ENCODE results near the gene ACTR8.
"Not testable (repeated sequence)": the region's sequence is repeated elsewhere in the genome, so short reads cannot be mapped to it uniquely, and the experiment has no call there.

Gene ACTR8

GRCh38 chr3:53881691-53882593 is at the start of gene ACTR8:
ACTR8 (minus strand) TSS chr3:53882152; CDS start chr3:53882101, 51 bp downstream.
- Histone ChIP-seq H2AFZ (ENCODE audit: low read length, unreplicated experiment) (peak within 1 kb of the TSS; percentile 88), H3K79me2 (ENCODE audit: control insufficient read depth, insufficient read depth, low read length, unreplicated experiment) (peaks cover 20% of the 10 kb centered on the region), H3K4me3 (ENCODE audit: low read depth, low read length) (peak within 1 kb of the TSS; percentile 97), H3K4me1 (ENCODE audit: control insufficient read depth, insufficient read depth, low read length, unreplicated experiment) (peaks cover 12% of the 10 kb centered on the region), H3K27me3 (ENCODE audit: insufficient read depth, low read length) (no peaks in the 10 kb centered on the region), H3K36me3 (ENCODE audit: insufficient read depth, low read length) (peaks cover 28% of the 10 kb centered on the region), H3K27ac (ENCODE audit: low read depth, low read length) (peak within 1 kb of the TSS; percentile 28)

GRCh38 chr3:53927208-53927872 is 45.4 kb upstream of the ACTR8 start:
- H3K4me1 ChIP-seq (ENCODE audit: control insufficient read depth, insufficient read depth, low read length, unreplicated experiment); H3K27me3 ChIP-seq (ENCODE audit: insufficient read depth, low read length); H2AFZ ChIP-seq (ENCODE audit: low read length, unreplicated experiment); H3K79me2 ChIP-seq (ENCODE audit: control insufficient read depth, insufficient read depth, low read length, unreplicated experiment); H3K4me3 ChIP-seq (ENCODE audit: low read depth, low read length); H3K27ac ChIP-seq (ENCODE audit: low read depth, low read length); H3K36me3 ChIP-seq (ENCODE audit: insufficient read depth, low read length): not testable (repeated sequence)

GRCh38 chr3:53921296-53921695 is 39.3 kb upstream of the ACTR8 start:
- H3K27me3 ChIP-seq (ENCODE audit: insufficient read depth, low read length), result peaks cover 36% of the 10 kb centered on the region
- H3K27ac ChIP-seq (ENCODE audit: low read depth, low read length), result no peak overlapping the region
- no peak overlapping the region for H3K4me3 ChIP-seq (ENCODE audit: low read depth, low read length)
- H3K79me2 ChIP-seq (ENCODE audit: control insufficient read depth, insufficient read depth, low read length, unreplicated experiment), result no peaks in the 10 kb centered on the region
- H3K36me3 ChIP-seq (ENCODE audit: insufficient read depth, low read length), result no peaks in the 10 kb centered on the region
- H3K4me1 ChIP-seq (ENCODE audit: control insufficient read depth, insufficient read depth, low read length, unreplicated experiment), result no peaks in the 10 kb centered on the region
- H2AFZ ChIP-seq (ENCODE audit: low read length, unreplicated experiment), result no peak overlapping the region

- Histone ChIP-seq H3K4me1 (ENCODE audit: control insufficient read depth, insufficient read depth, low read length, unreplicated experiment) (no peaks in the 10 kb centered on the region), H3K36me3 (ENCODE audit: insufficient read depth, low read length) (no peaks in the 10 kb centered on the region), H3K4me3 (ENCODE audit: low read depth, low read length) (no peak overlapping the region), H3K79me2 (ENCODE audit: control insufficient read depth, insufficient read depth, low read length, unreplicated experiment) (no peaks in the 10 kb centered on the region), H2AFZ (ENCODE audit: low read length, unreplicated experiment) (no peak overlapping the region), H3K27me3 (ENCODE audit: insufficient read depth, low read length) (peaks cover 52% of the 10 kb centered on the region), H3K27ac (ENCODE audit: low read depth, low read length) (no peak overlapping the region)
Measured at GRCh38 chr3:53919741-53920140, 37.8 kb upstream of the ACTR8 start.

GRCh38 chr3:53913401-53913800 is 31.4 kb upstream of the ACTR8 start:
- H2AFZ ChIP-seq (ENCODE audit: low read length, unreplicated experiment), result no peak overlapping the region
- no peaks in the 10 kb centered on the region for H3K36me3 ChIP-seq (ENCODE audit: insufficient read depth, low read length)
- H3K4me3 ChIP-seq (ENCODE audit: low read depth, low read length), result no peak overlapping the region
- peaks cover 70% of the 10 kb centered on the region for H3K27me3 ChIP-seq (ENCODE audit: insufficient read depth, low read length)
- H3K4me1 ChIP-seq (ENCODE audit: control insufficient read depth, insufficient read depth, low read length, unreplicated experiment), result no peaks in the 10 kb centered on the region
- H3K27ac ChIP-seq (ENCODE audit: low read depth, low read length), result no peak overlapping the region
- no peaks in the 10 kb centered on the region for H3K79me2 ChIP-seq (ENCODE audit: control insufficient read depth, insufficient read depth, low read length, unreplicated experiment)

GRCh38 chr3:53902711-53903110 is 20.8 kb upstream of the ACTR8 start:
- H3K36me3 ChIP-seq (ENCODE audit: insufficient read depth, low read length), result no peaks in the 10 kb centered on the region
- H2AFZ ChIP-seq (ENCODE audit: low read length, unreplicated experiment), result no peak overlapping the region
- no peaks in the 10 kb centered on the region for H3K4me1 ChIP-seq (ENCODE audit: control insufficient read depth, insufficient read depth, low read length, unreplicated experiment)
- H3K27me3 ChIP-seq (ENCODE audit: insufficient read depth, low read length), result peaks cover 35% of the 10 kb centered on the region
- H3K79me2 ChIP-seq (ENCODE audit: control insufficient read depth, insufficient read depth, low read length, unreplicated experiment), result no peaks in the 10 kb centered on the region
- H3K4me3 ChIP-seq (ENCODE audit: low read depth, low read length), result no peak overlapping the region
- no peak overlapping the region for H3K27ac ChIP-seq (ENCODE audit: low read depth, low read length)

- no peaks in the 10 kb centered on the region for H3K36me3 ChIP-seq (ENCODE audit: insufficient read depth, low read length)
- no peaks in the 10 kb centered on the region for H3K4me1 ChIP-seq (ENCODE audit: control insufficient read depth, insufficient read depth, low read length, unreplicated experiment)
- H3K27ac ChIP-seq (ENCODE audit: low read depth, low read length), result no peak overlapping the region
- H3K4me3 ChIP-seq (ENCODE audit: low read depth, low read length), result no peak overlapping the region
- H3K27me3 ChIP-seq (ENCODE audit: insufficient read depth, low read length), result peaks cover 40% of the 10 kb centered on the region
- H3K79me2 ChIP-seq (ENCODE audit: control insufficient read depth, insufficient read depth, low read length, unreplicated experiment), result no peaks in the 10 kb centered on the region
- H2AFZ ChIP-seq (ENCODE audit: low read length, unreplicated experiment), result no peak overlapping the region
Measured at GRCh38 chr3:53902067-53902466, 20.1 kb upstream of the ACTR8 start.

- Histone ChIP-seq H3K79me2 (ENCODE audit: control insufficient read depth, insufficient read depth, low read length, unreplicated experiment) (no peaks in the 10 kb centered on the region), H3K4me3 (ENCODE audit: low read depth, low read length) (no peak overlapping the region), H2AFZ (ENCODE audit: low read length, unreplicated experiment) (no peak overlapping the region), H3K36me3 (ENCODE audit: insufficient read depth, low read length) (no peaks in the 10 kb centered on the region), H3K4me1 (ENCODE audit: control insufficient read depth, insufficient read depth, low read length, unreplicated experiment) (no peaks in the 10 kb centered on the region), H3K27ac (ENCODE audit: low read depth, low read length) (no peak overlapping the region), H3K27me3 (ENCODE audit: insufficient read depth, low read length) (peaks cover 48% of the 10 kb centered on the region)
Measured at GRCh38 chr3:53900666-53901331, 18.8 kb upstream of the ACTR8 start.

GRCh38 chr3:53899750-53900149 is 17.8 kb upstream of the ACTR8 start:
- Histone ChIP-seq H3K27ac (ENCODE audit: low read depth, low read length) (no peak overlapping the region), H3K36me3 (ENCODE audit: insufficient read depth, low read length) (no peaks in the 10 kb centered on the region), H3K79me2 (ENCODE audit: control insufficient read depth, insufficient read depth, low read length, unreplicated experiment) (no peaks in the 10 kb centered on the region), H3K4me3 (ENCODE audit: low read depth, low read length) (no peak overlapping the region), H3K4me1 (ENCODE audit: control insufficient read depth, insufficient read depth, low read length, unreplicated experiment) (no peaks in the 10 kb centered on the region), H3K27me3 (ENCODE audit: insufficient read depth, low read length) (peaks cover 56% of the 10 kb centered on the region), H2AFZ (ENCODE audit: low read length, unreplicated experiment) (no peak overlapping the region)

- Histone ChIP-seq H2AFZ (ENCODE audit: low read length, unreplicated experiment) (peak overlapping the region; percentile 83), H3K79me2 (ENCODE audit: control insufficient read depth, insufficient read depth, low read length, unreplicated experiment) (peaks cover 34% of the 10 kb centered on the region), H3K27me3 (ENCODE audit: insufficient read depth, low read length) (peaks cover 19% of the 10 kb centered on the region), H3K27ac (ENCODE audit: low read depth, low read length) (peak overlapping the region; percentile 87), H3K4me1 (ENCODE audit: control insufficient read depth, insufficient read depth, low read length, unreplicated experiment) (peaks cover 12% of the 10 kb centered on the region), H3K4me3 (ENCODE audit: low read depth, low read length) (peak overlapping the region; percentile 97), H3K36me3 (ENCODE audit: insufficient read depth, low read length) (0 out of 2 replicates have a peak, but pooled peaks cover 10% of the 10 kb centered on the region)
Measured at GRCh38 chr3:53892286-53892637, 10.3 kb upstream of the ACTR8 start.
